Vagina (tissue), 2 donors: ENCODE results near the gene MB.

Source experiments
- POLR2A ChIP-seq, 2 donors: fragments of 450-650 bp; IDR thresholded peaks; one replicate each; pipeline ENCODE4 v1.6.1; 2017; ENCODE audit warnings: antibody characterized with exemption in 2 of 2, mild to moderate bottlenecking in 2 of 2, moderate library complexity in 2 of 2
- POLR2AphosphoS5 ChIP-seq, 2 donors: sonication (generic); formaldehyde crosslinking; IDR thresholded peaks; one replicate each; pipeline ENCODE4 v1.9.0; 2017; ENCODE audit warnings: antibody characterized with exemption in 2 of 2, mild to moderate bottlenecking in 2 of 2, low read depth in 1 of 2; ENCODE audit not compliant: insufficient read depth in 1 of 2
- TF ChIP-seq, protein P1 (sequence below), 3 experiments: fragments of 450-650 bp in 2 of 3; fragments of 200-600 bp in 1 of 3; sonication (generic) in 1 of 3; IDR thresholded peaks; one replicate each; pipeline ENCODE4 v1.5.1; 2017 to 2019; ENCODE audit warnings: antibody characterized with exemption in 3 of 3, mild to moderate bottlenecking in 2 of 3, moderate library complexity in 2 of 3

DNA sequence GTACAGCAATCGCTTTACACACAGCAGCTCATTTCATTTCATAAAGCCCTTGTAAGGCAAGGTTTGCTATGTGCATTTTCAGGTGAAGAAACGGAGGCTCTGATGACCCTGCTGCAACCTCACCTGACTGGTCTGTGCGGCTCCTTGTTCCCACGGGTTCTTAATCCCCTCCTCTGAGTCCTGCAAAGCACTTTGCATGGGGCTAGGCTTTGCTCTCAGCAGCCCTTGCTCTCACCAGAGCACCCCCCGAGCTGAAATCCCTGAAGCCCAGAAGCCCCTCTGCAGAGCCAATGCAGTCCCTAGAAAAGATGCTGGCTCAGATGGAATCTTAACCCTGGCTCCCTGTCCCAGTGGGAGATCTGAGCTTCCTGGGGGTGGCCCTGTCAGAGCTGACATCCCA lies 20.1 kb upstream of the MB start:
- TF ChIP-seq, protein P1, sequence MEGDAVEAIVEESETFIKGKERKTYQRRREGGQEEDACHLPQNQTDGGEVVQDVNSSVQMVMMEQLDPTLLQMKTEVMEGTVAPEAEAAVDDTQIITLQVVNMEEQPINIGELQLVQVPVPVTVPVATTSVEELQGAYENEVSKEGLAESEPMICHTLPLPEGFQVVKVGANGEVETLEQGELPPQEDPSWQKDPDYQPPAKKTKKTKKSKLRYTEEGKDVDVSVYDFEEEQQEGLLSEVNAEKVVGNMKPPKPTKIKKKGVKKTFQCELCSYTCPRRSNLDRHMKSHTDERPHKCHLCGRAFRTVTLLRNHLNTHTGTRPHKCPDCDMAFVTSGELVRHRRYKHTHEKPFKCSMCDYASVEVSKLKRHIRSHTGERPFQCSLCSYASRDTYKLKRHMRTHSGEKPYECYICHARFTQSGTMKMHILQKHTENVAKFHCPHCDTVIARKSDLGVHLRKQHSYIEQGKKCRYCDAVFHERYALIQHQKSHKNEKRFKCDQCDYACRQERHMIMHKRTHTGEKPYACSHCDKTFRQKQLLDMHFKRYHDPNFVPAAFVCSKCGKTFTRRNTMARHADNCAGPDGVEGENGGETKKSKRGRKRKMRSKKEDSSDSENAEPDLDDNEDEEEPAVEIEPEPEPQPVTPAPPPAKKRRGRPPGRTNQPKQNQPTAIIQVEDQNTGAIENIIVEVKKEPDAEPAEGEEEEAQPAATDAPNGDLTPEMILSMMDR (IDR thresholded peaks at IDR 0.05), result no peak
- no peak for TF ChIP-seq POLR2AphosphoS5 (IDR thresholded peaks at IDR 0.05; ENCODE audit: insufficient read depth in 1 of 2, low read depth in 1 of 2)
- TF ChIP-seq POLR2A (IDR thresholded peaks at IDR 0.05), result no peak
